Measurements from ENCODE around the gene DMXL1. TPM values are rescaled to one million over a fixed set of nuclear protein-coding genes. Genes with fewer than 3 reads are reported as not detected.

The DMXL1 gene
- total RNA-seq, 2 donors from 2014 or later: 47.8 to 51.8 TPM

DNA sequence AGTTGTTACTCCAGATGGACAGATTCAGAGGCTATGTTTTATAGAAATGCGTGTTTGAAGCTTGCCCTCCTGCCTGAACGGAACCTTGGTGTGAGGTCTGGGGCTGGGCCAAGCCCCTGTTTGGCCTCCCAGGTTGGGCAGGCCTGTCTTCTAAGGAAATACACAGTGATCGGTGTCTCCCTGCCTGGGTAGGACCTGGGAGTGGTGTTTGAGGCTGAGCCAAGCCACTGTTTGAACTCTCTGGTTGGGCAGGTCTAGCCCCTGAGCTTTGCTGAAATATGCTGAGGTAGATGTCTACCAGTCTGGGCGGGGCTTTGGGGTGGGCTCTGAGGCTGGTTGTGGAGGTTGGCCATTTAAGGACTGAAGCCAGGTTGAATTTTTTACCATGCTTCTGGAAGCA lies 90.5 kb downstream of the DMXL1 start:
- Mint-ChIP-seq H3K9me3 (peaks cover 18% of the 10 kb centered on the region), H3K27ac (peak overlapping the region; percentile 64), H3K27me3 (ENCODE audit: insufficient read depth) (no peaks in the 10 kb centered on the region), H3K4me1 (no peaks in the 10 kb centered on the region), H3K36me3 (ENCODE audit: low read depth) (peaks cover 52% of the 10 kb centered on the region), H3K4me3 (no peak overlapping the region)
- Histone ChIP-seq H3K27ac (ENCODE audit: low read depth, low read length) (no peak overlapping the region), H3K4me1 (ENCODE audit: control insufficient read depth, insufficient read depth, low read length) (peaks cover 5% of the 10 kb centered on the region), H3K36me3 (ENCODE audit: control insufficient read depth, insufficient read depth, low read length) (peaks cover 49% of the 10 kb centered on the region), H3K9ac (ENCODE audit: extremely low read depth, low read length, poor library complexity, severe bottlenecking) (no peak overlapping the region), H3K9me3 (ENCODE audit: control insufficient read depth, low read length) (peaks cover 27% of the 10 kb centered on the region), H3K4me3 (ENCODE audit: low read length) (no peak overlapping the region), H3K27me3 (ENCODE audit: control insufficient read depth, insufficient read depth, low read length, poor library complexity, severe bottlenecking) (no peaks in the 10 kb centered on the region)
- TF ChIP-seq, protein P1, sequence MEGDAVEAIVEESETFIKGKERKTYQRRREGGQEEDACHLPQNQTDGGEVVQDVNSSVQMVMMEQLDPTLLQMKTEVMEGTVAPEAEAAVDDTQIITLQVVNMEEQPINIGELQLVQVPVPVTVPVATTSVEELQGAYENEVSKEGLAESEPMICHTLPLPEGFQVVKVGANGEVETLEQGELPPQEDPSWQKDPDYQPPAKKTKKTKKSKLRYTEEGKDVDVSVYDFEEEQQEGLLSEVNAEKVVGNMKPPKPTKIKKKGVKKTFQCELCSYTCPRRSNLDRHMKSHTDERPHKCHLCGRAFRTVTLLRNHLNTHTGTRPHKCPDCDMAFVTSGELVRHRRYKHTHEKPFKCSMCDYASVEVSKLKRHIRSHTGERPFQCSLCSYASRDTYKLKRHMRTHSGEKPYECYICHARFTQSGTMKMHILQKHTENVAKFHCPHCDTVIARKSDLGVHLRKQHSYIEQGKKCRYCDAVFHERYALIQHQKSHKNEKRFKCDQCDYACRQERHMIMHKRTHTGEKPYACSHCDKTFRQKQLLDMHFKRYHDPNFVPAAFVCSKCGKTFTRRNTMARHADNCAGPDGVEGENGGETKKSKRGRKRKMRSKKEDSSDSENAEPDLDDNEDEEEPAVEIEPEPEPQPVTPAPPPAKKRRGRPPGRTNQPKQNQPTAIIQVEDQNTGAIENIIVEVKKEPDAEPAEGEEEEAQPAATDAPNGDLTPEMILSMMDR (conservative IDR thresholded peaks at IDR 0.05): no peak
- no peak for DNase-seq
- 96 to 100% methylated on average over 3 to 4 of the region's 4 CpGs for WGBS, 2 experiments (ENCODE audit: insufficient coverage in 1 of 2, insufficient read length in 1 of 2)

- TF ChIP-seq, protein P1 (conservative IDR thresholded peaks at IDR 0.05): no peak
- Mint-ChIP-seq H3K27ac (no peak overlapping the region), H3K4me3 (no peak overlapping the region), H3K4me1 (peaks cover 11% of the 10 kb centered on the region), H3K36me3 (ENCODE audit: low read depth) (peaks cover 49% of the 10 kb centered on the region), H3K27me3 (ENCODE audit: insufficient read depth) (no peaks in the 10 kb centered on the region), H3K9me3 (peaks cover 7% of the 10 kb centered on the region)
- H3K27ac ChIP-seq (ENCODE audit: low read depth, low read length): no peak overlapping the region
- peaks cover 52% of the 10 kb centered on the region for H3K36me3 ChIP-seq (ENCODE audit: control insufficient read depth, insufficient read depth, low read length)
- no peak overlapping the region for H3K4me3 ChIP-seq (ENCODE audit: low read length)
- DNase-seq: no peak
- H3K9ac ChIP-seq (ENCODE audit: extremely low read depth, low read length, poor library complexity, severe bottlenecking): no peak overlapping the region
- 92 to 100% methylated on average over 4 of the region's 4 CpGs for WGBS, 2 experiments (ENCODE audit: insufficient coverage in 1 of 2, insufficient read length in 1 of 2)
- H3K4me1 ChIP-seq (ENCODE audit: control insufficient read depth, insufficient read depth, low read length): peaks cover 5% of the 10 kb centered on the region
- no peaks in the 10 kb centered on the region for H3K27me3 ChIP-seq (ENCODE audit: control insufficient read depth, insufficient read depth, low read length, poor library complexity, severe bottlenecking)
- peaks cover 17% of the 10 kb centered on the region for H3K9me3 ChIP-seq (ENCODE audit: control insufficient read depth, low read length)
Measured at GRCh38 chr5:119166026-119166425, 95.1 kb downstream of the DMXL1 start.

DNA sequence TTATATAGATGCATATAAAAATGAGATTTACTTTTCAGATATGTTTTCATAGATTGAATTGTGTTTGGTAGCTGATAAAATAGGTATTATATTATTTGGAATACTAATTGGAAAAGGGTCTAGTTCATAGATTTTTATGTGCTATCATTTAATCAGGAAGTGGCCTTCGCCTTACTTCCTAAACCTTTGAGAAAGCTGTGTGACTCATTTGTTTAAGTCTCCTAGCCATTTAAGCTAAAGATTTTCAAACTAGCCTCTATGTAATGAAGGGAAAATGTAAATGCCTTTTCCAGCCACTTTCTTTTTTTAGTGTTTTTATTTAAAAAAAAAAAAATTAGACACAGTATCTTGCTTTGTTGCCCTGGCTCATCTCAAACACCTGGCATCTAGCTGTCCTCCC lies 97.5 kb downstream of the DMXL1 start:
- no peak overlapping the region for H3K4me3 Mint-ChIP-seq
- Histone ChIP-seq H3K36me3 (ENCODE audit: control insufficient read depth, insufficient read depth, low read length) (peaks cover 58% of the 10 kb centered on the region), H3K9me3 (ENCODE audit: control insufficient read depth, low read length) (peaks cover 17% of the 10 kb centered on the region), H3K4me3 (ENCODE audit: low read length) (no peak overlapping the region), H3K27ac (ENCODE audit: low read depth, low read length) (no peak overlapping the region), H3K4me1 (ENCODE audit: control insufficient read depth, insufficient read depth, low read length) (no peaks in the 10 kb centered on the region), H3K9ac (ENCODE audit: extremely low read depth, low read length, poor library complexity, severe bottlenecking) (no peak overlapping the region), H3K27me3 (ENCODE audit: control insufficient read depth, insufficient read depth, low read length, poor library complexity, severe bottlenecking) (no peaks in the 10 kb centered on the region)
- 100% methylated on average over 1 of the region's 1 CpG for WGBS, 2 experiments (ENCODE audit: insufficient coverage in 1 of 2, insufficient read length in 1 of 2)
- TF ChIP-seq, protein P1 (conservative IDR thresholded peaks at IDR 0.05): no peak
- H3K9me3 Mint-ChIP-seq: peaks cover 7% of the 10 kb centered on the region
- H3K27ac Mint-ChIP-seq: no peak overlapping the region
- H3K4me1 Mint-ChIP-seq: peaks cover 19% of the 10 kb centered on the region
- no peak for DNase-seq
- peaks cover 59% of the 10 kb centered on the region for H3K36me3 Mint-ChIP-seq (ENCODE audit: low read depth)
- no peaks in the 10 kb centered on the region for H3K27me3 Mint-ChIP-seq (ENCODE audit: insufficient read depth)

All from endodermal cell (in vitro differentiated cells).